PC-9 (cell line): ENCODE measurements around the gene PUM1.

ENCODE experiments used
- CTCF ChIP-seq: fragments of 200-600 bp; sonication (generic); conservative IDR thresholded peaks from 2 replicates; pipeline ENCODE4 v1.6.1; 2017; ENCODE audit warnings: mixed run types, antibody characterized with exemption, mild to moderate bottlenecking, moderate library complexity
- EZH2 ChIP-seq: fragments of 200-600 bp; sonication (generic); IDR thresholded peaks from 2 replicates; pipeline ENCODE4 v1.8.0; 2017; ENCODE audit warnings: antibody characterized with exemption, low read depth

GRCh38 chr1:31000301-31000700, 65.2 kb downstream of the PUM1 start:
- TF ChIP-seq CTCF = no peak
- TF ChIP-seq EZH2 = no peak
